Measurements from ENCODE around the gene TSPEAR.
"Not testable (repeated sequence)": the region's sequence is repeated elsewhere in the genome, so short reads cannot be mapped to it uniquely, and the experiment has no call there.

Gene TSPEAR

DNA sequence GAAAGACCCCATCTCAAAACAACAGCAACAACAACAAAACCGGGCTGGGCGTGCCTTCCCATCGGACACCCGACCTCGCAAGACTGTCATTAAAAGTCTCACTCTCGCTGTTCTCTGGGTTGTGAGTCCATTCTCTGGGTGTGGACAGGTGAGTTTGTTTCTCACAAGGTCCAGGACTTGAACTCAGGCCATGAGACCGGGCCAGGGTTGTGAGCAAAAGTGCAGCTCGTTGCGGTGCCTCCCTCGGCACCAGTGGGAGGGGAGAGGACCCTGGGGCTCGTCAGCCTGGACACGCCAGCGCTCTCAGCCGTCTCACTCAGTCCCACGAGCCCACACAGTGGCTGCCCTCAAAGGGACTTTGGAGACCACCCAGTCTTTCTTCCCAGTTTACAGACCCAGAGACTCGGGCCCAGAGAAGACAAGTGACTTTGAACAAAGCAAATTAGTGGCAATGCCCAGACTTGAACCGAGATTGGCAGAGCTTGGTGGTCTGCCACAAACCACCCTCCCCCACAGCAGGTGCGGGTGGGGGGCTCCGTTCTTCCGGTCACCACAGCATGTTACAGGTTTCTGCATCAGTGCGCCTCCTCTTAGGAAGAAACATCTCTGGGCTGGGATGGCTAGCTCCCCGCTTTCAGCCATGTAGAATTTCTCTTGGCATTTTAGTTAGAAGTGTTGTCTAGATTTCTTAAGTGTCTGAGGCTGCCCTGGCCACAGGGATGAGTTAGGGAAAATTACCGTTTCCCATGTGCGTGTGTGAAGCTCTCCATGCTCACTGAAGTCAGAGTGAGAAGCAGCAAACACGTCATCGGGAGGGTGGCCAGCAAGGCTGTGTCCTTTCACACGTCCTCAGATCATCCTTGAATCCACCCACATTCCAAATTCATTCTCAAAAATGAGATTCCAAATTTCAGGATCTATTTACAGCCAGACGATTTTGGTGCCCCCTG is 227.8 kb downstream of the TSPEAR start:
- DNase-seq, result no peak
- intact Hi-C loops (cut with DNase I), result no loop called here

- DNase-seq, result no peak
- intact Hi-C loops (cut with DNase I), result no loop called here
Measured at GRCh38 chr21:44482581-44483287, 228.6 kb downstream of the TSPEAR start.

GRCh38 chr21:44480200-44481053 is 230.9 kb downstream of the TSPEAR start:
- DNase-seq, result peak in 1 of 42 donors; percentile 12
- intact Hi-C loops (cut with DNase I), result no loop called here

DNA sequence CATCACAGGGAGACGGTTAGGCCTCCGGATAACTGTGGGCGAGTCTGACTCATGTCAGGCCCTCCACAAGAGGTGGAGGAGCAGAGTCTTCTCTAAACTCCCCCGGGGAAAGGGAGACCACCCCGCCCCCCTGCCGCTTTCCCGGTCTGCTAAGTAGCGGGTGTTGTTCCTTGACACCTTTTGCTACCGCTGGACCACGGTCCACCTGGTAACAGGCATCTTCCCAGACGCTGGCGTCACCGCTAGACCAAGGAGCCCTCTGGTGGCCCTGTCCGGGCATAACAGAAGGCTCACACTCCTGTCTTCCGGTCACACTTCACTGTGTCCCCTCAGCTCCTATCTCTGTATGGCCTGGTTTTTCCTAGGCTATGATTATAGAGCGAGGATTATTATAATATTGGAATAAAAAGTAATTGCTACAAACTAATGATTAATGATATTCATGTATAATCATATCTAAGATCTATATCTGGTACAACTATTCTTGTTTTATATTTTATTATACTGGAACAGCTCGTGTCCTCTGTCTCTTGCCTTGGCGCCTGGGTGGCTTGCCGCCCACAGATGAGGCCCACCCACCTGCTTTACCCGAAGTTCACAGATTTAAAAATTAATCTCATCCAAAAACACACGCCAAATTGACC is 231.7 kb downstream of the TSPEAR start:
- DNase-seq, result peak in 32 of 42 donors; percentile 8 to 67 (median 40)
- intact Hi-C loops (cut with DNase I), result not testable (repeated sequence)

GRCh38 chr21:44478801-44479167 is 232.6 kb downstream of the TSPEAR start:
- DNase-seq, result no peak
- intact Hi-C loops (cut with DNase I), result no loop called here

- intact Hi-C loops (cut with DNase I), result no loop called here
- DNase-seq, result peak in 1 of 42 donors; percentile 18
Measured at GRCh38 chr21:44478124-44478800, 233.1 kb downstream of the TSPEAR start.

- DNase-seq, result peak in 1 of 42 donors; percentile 11
- intact Hi-C loops (cut with DNase I), result no loop called here
Measured at GRCh38 chr21:44477712-44478111, 233.7 kb downstream of the TSPEAR start.

DNA sequence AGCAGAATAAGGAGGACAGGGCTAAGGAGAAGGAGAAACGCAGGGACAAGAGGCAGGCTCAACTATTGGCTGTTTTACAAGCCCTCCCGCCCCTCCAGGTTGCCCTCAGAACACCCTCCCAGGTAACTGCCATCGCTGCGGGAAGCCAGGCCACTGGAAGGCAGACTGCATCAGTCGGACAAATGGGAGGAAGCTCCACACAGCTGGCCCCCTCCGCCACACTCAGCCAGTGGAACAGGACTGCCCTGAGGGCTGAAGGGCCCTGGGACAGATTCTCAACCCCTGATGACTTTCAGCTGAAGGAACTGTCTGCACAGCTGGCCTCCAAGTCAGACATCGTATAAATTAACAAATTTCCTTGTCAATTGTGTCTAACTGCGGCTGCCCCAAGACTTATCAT is 234.2 kb downstream of the TSPEAR start:
- intact Hi-C loops (cut with DNase I), result no loop called here
- DNase-seq, result no peak

DNA sequence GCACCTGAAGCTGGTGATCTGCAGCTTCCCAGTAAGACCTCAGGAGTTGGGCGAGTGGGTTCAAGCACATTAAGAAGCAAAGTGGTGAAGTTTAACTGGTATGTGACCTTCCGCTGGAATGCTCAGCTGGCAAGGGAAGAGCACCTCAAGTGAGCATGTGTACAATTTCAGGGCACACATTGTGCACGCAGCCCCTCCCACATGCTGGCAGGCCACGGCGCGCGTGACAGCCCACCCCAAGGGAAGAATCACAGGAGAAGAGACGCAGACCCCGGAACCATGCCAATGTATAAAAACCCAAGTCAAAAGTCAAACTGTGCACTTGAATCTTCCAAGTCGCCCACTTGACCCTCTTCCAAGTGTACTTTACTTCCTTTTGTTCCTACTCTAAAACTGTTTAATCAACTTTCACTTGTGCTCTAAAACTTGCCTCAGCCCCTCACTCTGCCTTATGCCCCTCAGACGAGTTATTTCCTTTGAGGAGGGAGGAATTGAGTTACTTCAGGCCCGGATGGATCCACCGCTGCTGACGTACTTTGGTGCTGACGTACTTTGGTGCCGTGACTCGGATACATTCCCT is 236.0 kb downstream of the TSPEAR start:
- peak in 1 of 42 donors; percentile 0 for DNase-seq
- intact Hi-C loops (cut with DNase I), result no loop called here

DNA sequence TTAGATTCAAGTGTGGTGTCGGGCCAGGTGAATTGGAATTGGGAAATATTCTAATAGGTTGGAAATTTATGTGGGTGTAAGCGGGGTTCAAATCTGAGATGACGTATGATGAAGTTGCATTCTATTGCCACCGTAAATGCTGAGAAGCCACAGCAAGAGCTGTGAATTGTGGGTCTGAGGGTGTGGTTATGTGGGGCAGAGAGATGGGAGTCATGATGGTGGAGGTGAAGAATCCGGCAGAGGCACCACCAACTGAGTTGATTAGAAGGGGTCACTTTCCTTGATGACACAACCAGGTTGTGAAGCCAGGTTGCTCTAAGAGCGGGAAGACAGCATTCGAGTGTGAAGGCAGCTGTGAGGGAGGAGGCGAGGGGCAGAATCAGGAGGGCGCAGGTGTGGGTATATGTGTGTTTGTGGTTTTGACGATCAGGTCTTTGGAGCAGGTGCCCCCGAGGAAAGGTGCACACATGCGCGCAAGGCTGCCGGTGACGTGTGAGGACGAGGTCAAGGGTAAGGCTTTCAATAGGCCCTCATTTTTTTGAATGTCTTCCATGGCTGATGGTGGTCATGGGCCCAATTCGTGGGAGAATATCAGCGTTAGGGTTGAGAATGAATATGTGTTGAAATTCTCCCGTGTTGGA is 237.3 kb downstream of the TSPEAR start:
- intact Hi-C loops (cut with DNase I), result no loop called here

GRCh38 chr21:44471996-44472395 is 239.4 kb downstream of the TSPEAR start:
- no peak for DNase-seq
- intact Hi-C loops (cut with DNase I), result no loop called here

More for the DNA sequence above, 237.3 kb downstream of the TSPEAR start:
- DNase-seq, result no peak

DNA sequence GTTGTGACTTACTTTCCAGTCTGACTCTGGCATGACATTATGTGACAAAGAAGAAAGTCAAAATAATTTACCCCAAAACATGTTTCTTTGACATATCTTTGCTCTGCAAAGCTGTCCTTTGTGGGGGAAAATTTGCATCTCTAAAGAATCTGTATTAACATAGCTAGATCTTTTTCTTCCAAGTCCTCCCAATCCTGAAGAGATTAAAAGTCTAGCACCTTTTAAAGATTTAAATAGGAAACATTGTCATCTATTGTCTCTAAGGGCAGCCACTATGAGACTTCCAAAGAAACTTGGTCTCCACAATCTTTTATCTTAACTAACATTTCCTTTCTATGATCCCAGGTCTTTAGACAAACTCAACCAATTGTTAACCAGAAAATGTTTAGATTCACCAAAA is 240.0 kb downstream of the TSPEAR start:
- intact Hi-C loops (cut with DNase I), result no loop called here
- no peak for DNase-seq

- intact Hi-C loops (cut with DNase I), result no loop called here
- peak in 1 of 42 donors; percentile 1 for DNase-seq
Measured at GRCh38 chr21:44467859-44468195, 243.5 kb downstream of the TSPEAR start.

DNA sequence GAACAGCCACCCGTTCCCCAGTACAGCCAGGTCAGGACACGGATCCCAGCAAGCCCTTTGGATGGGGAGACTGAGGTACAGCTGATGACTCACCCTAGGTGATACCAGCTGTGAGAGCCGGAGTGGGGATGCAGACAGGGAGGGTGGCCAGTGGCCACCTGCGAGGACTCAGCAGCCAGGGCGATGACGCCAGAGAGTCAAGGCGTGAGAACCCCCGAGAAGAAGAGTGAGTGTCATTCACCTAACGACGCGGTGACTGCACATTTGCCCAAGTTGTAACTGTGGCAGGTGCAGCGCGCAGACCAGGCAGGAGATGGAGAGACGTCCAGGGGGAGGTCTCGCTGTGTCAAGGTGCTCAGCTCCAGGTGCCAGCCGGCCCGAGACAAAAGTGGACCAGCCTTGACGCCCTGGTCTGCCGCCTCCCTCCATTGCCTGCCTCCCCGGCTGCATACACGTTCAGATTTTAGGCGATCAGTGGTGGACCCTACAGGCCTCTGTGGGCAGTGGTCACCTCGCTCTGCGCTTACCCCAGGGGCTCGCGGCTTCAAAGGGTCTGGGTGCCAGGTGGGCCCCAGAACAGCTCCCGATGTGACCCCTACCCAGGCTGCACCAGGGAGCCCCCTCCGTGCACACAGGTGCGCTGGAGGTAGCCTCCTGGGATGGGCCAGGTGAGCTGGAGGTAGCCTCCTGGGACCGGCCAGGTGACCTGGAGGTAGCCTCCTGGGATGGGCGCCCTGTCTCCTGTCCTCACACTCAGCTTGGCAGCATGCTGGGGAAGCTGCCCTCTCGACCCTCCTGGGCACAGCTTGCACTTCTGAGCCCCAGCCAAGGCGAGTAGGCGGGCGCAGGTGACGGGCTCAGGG is 244.1 kb downstream of the TSPEAR start:
- DNase-seq, result peak in 1 of 42 donors; percentile 2
- intact Hi-C loops (cut with DNase I), result no loop called here

GRCh38 chr21:44466351-44466954 is 244.9 kb downstream of the TSPEAR start:
- intact Hi-C loops (cut with DNase I), result no loop called here
- peak in 1 of 42 donors; percentile 4 for DNase-seq

DNA sequence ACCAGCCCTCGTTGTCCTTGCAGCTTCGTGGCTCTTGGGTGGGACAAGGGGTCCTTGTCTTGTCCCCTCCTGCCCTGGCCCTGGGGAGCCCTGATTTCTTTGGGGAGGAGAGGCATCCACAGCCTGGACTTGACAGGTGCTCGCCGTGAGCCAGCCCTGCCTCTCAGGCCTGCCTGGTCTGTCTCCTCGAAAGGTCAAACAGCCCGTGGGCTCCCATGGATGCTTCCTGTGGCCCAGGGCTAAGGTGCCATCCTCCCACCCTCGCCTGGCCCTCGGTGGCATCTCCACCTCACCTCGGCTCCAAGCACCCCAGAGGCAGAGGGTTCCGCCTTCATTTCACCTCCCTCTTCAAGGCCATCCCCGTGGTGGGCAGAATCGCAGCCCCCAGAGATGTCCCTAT is 247.0 kb downstream of the TSPEAR start:
- intact Hi-C loops (cut with DNase I), result no loop called here
- peak in 3 of 42 donors; percentile 3 to 26 (median 18) for DNase-seq

Data from head of caudate nucleus (tissue), 42 donors.